NCI-H2107 (cell line): Measurements from ENCODE around the gene SMIM13.

Source experiments
- DNase-seq: peaks from one replicate; lab custom pipeline; 2025; lab: John Stamatoyannopoulos, UW

Gene SMIM13

GRCh38 chr6:11155589-11155988 is 62.0 kb downstream of the SMIM13 start:
- no peak for DNase-seq

GRCh38 chr6:11160199-11160598 is 66.6 kb downstream of the SMIM13 start:
- no peak for DNase-seq

GRCh38 chr6:11161031-11161956 is 67.7 kb downstream of the SMIM13 start:
- no peak for DNase-seq

GRCh38 chr6:11162262-11162661 is 68.6 kb downstream of the SMIM13 start:
- DNase-seq, result no peak

GRCh38 chr6:11163932-11164331 is 70.3 kb downstream of the SMIM13 start:
- no peak for DNase-seq

- DNase-seq, result no peak
These were observed 71.3 kb downstream of the SMIM13 start for GRCh38 chr6:11164717-11165646.

GRCh38 chr6:11166948-11167347 is 73.3 kb downstream of the SMIM13 start:
- no peak for DNase-seq

GRCh38 chr6:11168091-11168635 is 74.5 kb downstream of the SMIM13 start:
- no peak for DNase-seq

GRCh38 chr6:11171952-11172351 is 78.3 kb downstream of the SMIM13 start:
- no peak for DNase-seq

GRCh38 chr6:11172501-11173327 is 79.1 kb downstream of the SMIM13 start:
- no peak for DNase-seq

- no peak for DNase-seq
These were observed 80.6 kb downstream of the SMIM13 start for GRCh38 chr6:11174242-11174611.

- no peak for DNase-seq
These were observed 83.6 kb downstream of the SMIM13 start for GRCh38 chr6:11177271-11177670.

GRCh38 chr6:11179088-11179418 is 85.4 kb downstream of the SMIM13 start:
- no peak for DNase-seq

- DNase-seq, result no peak
These were observed 86.0 kb downstream of the SMIM13 start for GRCh38 chr6:11179419-11180202.

GRCh38 chr6:11181478-11182136 is 88.0 kb downstream of the SMIM13 start:
- no peak for DNase-seq

- no peak for DNase-seq
These were observed 90.2 kb downstream of the SMIM13 start for GRCh38 chr6:11183761-11184362.

GRCh38 chr6:11185204-11185842 is 91.7 kb downstream of the SMIM13 start:
- DNase-seq, result no peak

- no peak for DNase-seq
These were observed 93.7 kb downstream of the SMIM13 start for GRCh38 chr6:11187301-11187700.
